ENCODE data around the gene SRC. TPM values are rescaled to one million over a fixed set of nuclear protein-coding genes. Genes with fewer than 3 reads are reported as not detected.

SRC gene
- polyA plus RNA-seq, 1 donor (not counting 4 experiments of a cell fraction or from before 2014, with no cell fraction given), result 22.8 TPM

- Histone ChIP-seq H3K9ac (ENCODE audit: control insufficient read depth, extremely low read depth, insufficient read depth, low read length) (no peak overlapping the region), H3K79me2 (ENCODE audit: control insufficient read depth, insufficient read depth, low read length) (no peaks in the 10 kb centered on the region), H3K27ac (ENCODE audit: control insufficient read depth, insufficient read depth, low read length) (no peak overlapping the region), H2AFZ (ENCODE audit: control insufficient read depth, low read length) (no peak overlapping the region), H3K4me2 (ENCODE audit: control insufficient read depth, extremely low read depth, insufficient read depth, low read depth, low read length) (no peak overlapping the region), H3K4me1 (ENCODE audit: control insufficient read depth, extremely low read depth, insufficient read depth, low read length) (peaks cover 4% of the 10 kb centered on the region), H3K9me3 (ENCODE audit: control insufficient read depth, low read depth, low read length) (no peaks in the 10 kb centered on the region), H3K36me3 (ENCODE audit: control insufficient read depth in 2 of 2, extremely low read depth in 1 of 2, insufficient read depth in 2 of 2, low read length in 2 of 2) (peaks cover 30 to 33% of the 10 kb centered on the region in 2 experiments), H3K9me1 (ENCODE audit: control insufficient read depth, extremely low read depth, insufficient read depth, low read length) (no peaks in the 10 kb centered on the region), H4K20me1 (ENCODE audit: control insufficient read depth, extremely low read depth, insufficient read depth, low read length) (no peaks in the 10 kb centered on the region), H3K27me3 (ENCODE audit: control insufficient read depth, extremely low read depth, insufficient read depth, low read length) (no peaks in the 10 kb centered on the region), H3K4me3 (ENCODE audit: control insufficient read depth in 2 of 3, extremely low read depth in 1 of 3, insufficient read depth in 2 of 3, low read depth in 1 of 3, low read length in 3 of 3) (no peak overlapping the region)
- no peak for TF ChIP-seq EZH2 (IDR thresholded peaks at IDR 0.05; ENCODE audit: low read length)
- FAIRE-seq (no peak), DNase-seq (ENCODE audit: low read depth, low spot score) (no peak)
- dilution Hi-C loops (cut with MboI; ENCODE audit: extremely low pct_ligation_motif_present, low sequenced_read_pairs), result no loop called here
Observed at GRCh38 chr20:37386505-37387251, 40.7 kb downstream of the SRC start.

- FAIRE-seq, result no peak
- DNase-seq (ENCODE audit: low read depth, low spot score), result no peak
- Histone ChIP-seq H3K27me3 (ENCODE audit: control insufficient read depth, extremely low read depth, insufficient read depth, low read length) (no peaks in the 10 kb centered on the region), H3K27ac (ENCODE audit: control insufficient read depth, insufficient read depth, low read length) (no peak overlapping the region), H3K4me1 (ENCODE audit: control insufficient read depth, extremely low read depth, insufficient read depth, low read length) (peaks cover 4% of the 10 kb centered on the region), H3K4me2 (ENCODE audit: control insufficient read depth, extremely low read depth, insufficient read depth, low read depth, low read length) (no peak overlapping the region), H3K36me3 (ENCODE audit: control insufficient read depth in 2 of 2, extremely low read depth in 1 of 2, insufficient read depth in 2 of 2, low read length in 2 of 2) (peaks cover 31 to 33% of the 10 kb centered on the region in 2 experiments), H3K79me2 (ENCODE audit: control insufficient read depth, insufficient read depth, low read length) (no peaks in the 10 kb centered on the region), H3K9me1 (ENCODE audit: control insufficient read depth, extremely low read depth, insufficient read depth, low read length) (no peaks in the 10 kb centered on the region), H2AFZ (ENCODE audit: control insufficient read depth, low read length) (no peak overlapping the region), H4K20me1 (ENCODE audit: control insufficient read depth, extremely low read depth, insufficient read depth, low read length) (no peaks in the 10 kb centered on the region), H3K4me3 (ENCODE audit: control insufficient read depth in 2 of 3, extremely low read depth in 1 of 3, insufficient read depth in 2 of 3, low read depth in 1 of 3, low read length in 3 of 3) (no peak overlapping the region), H3K9me3 (ENCODE audit: control insufficient read depth, low read depth, low read length) (no peaks in the 10 kb centered on the region), H3K9ac (ENCODE audit: control insufficient read depth, extremely low read depth, insufficient read depth, low read length) (no peak overlapping the region)
- TF ChIP-seq CTCF (optimal IDR thresholded peaks at IDR 0.05 in 1 of 3, IDR thresholded peaks at IDR 0.05 in 1 of 3, conservative IDR thresholded peaks at IDR 0.05 in 1 of 3; ENCODE audit: extremely low read depth in 1 of 3, insufficient read depth in 2 of 3, low read length in 3 of 3), result no peak
- no peak for TF ChIP-seq EZH2 (IDR thresholded peaks at IDR 0.05; ENCODE audit: low read length)
- dilution Hi-C loops (cut with MboI; ENCODE audit: extremely low pct_ligation_motif_present, low sequenced_read_pairs), result no loop called here
Observed at GRCh38 chr20:37387519-37388269, 41.8 kb downstream of the SRC start.
